GM18907 (cell line): ENCODE measurements around the gene GPC5.
"Not testable (repeated sequence)": the region's sequence is repeated elsewhere in the genome, so short reads cannot be mapped to it uniquely, and the experiment has no call there.

Experiments
- ATAC-seq: cut with Tn5 transposase; IDR thresholded peaks from one replicate; pipeline ENCODE4 v1.9.1; 2021; ENCODE audit warnings: mild to moderate bottlenecking, moderate library complexity; ENCODE audit not compliant: unreplicated experiment

GPC5 gene

DNA sequence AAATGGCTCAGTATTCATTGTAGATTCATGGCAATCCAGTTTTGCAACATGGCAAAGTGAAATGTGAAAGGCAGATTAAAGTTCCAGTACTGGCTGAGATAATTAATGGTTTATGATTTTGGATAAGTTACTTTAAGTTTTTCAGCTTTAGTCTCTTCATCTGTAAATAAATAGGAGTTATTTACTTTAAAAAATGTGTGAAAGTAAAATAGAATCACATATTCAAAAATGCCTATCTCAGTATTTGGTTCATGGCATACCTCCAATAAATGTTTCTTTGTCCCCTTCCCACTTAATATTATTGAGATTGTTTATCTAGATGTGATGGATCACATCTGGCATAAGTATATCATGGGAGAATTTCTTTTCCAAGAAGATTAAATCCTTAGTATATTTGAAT, 426.0 kb downstream of the GPC5 start:
- no peak for ATAC-seq

DNA sequence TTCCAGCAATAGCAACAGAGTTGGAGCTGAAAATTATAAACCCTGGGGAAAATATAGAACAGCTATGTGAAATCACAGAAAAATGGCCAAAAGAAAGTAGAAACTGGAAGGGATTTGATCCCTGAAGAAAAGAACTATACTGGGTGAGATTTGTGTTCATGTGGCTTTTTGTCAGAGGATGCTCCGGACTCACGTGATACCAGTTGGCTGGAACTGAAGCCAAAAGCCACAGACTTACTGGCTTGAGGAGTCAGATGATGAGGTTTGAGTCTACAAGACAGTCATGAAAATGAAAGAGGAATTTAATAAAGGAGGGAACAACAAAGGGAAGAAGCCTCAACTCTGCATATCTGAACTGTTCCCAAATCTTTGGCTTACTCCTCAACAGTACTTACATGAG, 427.1 kb downstream of the GPC5 start:
- no peak for ATAC-seq

DNA sequence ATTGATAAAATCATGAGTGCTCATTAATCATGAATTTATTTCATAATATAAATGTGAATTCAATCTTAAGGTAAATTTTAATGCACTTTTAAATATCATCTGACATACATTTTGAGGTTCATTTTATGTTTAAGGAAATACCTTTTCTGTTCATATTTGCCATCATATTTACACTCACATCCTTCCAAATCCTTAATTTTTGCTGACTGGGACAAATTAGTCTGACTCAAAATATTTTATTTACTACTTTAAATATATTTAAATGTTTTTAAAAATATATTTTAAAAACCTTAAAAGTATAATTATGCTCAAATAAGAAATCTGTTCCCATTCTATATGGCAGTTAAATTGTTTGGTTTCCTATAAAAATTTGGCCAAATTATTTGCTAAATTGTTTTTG, 438.1 kb downstream of the GPC5 start:
- ATAC-seq = no peak

DNA sequence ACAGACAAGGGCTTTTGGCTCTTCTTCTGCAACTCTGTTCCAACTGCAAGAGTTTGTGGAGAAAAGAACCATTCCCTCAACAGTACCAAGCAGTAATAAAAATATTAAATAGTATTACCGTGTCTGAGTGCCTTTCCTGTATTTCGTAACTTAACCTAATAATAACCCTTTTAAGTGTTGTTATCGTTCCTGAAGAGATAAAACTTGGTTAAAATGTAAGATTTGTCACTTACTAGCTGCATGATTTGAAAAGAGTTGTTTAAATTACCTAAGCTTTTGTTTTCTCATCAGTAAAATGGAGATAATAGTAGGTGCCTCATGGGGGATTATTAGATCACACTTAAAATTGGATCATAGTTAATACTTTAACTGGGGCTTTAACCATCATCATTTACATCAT, 447.2 kb downstream of the GPC5 start:
- ATAC-seq = no peak

DNA sequence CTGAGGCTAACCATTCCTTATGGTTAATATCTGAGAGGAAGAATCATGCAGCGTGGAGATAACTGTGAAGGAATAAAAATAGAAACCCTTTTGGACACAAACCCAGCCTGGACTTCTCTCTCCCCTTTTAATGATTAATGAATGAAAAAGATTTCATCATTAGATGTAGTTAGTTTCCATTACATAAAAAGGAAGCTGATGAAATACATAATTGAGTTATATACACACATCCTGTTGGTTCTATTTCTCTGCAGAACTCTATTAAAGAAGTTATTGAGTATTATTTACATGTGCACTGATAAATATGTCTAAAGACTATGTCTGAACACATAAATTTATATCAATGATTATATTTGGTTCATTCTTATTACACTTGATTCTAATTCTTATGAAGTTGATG, 465.3 kb downstream of the GPC5 start:
- no peak for ATAC-seq

DNA sequence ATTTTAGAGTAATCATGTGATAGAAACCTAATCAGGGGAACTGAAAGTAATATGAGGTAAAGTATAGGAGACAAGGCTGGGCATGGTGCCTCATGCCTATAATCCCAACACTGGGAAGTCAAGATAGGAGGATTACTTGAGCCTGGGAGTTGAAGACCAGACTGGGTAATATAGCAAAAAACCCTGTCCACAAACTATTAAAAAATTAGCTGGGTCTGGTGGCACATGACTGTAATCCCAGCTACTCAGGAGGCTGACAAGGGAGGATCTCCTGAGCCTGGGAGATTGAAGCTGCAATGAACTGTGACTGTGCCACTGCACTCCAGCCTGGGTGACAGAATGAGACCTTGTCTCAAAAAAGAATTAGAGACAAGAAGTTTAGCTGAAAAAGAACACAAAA, 469.9 kb downstream of the GPC5 start:
- ATAC-seq = no peak

DNA sequence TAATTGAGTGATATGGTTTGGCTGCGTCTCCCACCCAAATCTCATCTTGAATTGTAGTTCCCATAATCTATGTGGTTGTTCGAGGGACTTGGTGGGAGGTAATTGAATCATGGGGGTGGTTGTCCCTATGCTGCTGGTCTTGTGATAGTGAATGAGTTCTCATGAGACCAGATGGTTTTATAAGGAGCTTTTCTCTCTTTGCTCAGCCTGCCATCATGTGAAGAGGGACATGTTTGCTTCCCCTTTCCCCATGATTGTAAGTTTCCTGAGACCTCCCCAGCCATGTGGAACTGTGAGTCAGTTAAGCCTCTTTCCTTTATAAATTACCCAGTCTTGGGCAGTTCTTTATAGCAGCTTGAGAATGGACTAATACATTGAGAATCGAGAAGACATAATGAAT, 480.1 kb downstream of the GPC5 start:
- no peak for ATAC-seq

DNA sequence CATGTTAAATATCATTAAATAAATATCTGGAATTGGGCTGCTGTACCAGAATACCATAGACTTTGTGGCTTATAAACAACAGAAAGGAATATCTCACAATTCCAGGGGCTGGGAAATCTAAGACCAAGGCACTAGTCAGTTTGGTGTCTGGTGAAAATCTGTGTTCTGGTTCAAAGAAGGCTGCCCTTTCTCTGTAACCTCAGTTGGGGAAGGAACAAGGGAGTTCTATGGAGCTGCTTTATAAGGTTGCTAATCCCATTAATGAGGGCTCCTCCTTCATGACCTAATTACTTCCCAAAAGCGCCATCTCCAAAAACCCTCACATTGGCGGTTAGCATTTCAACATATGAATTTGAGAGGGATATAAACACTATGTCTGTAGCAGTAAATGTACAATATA, 480.9 kb downstream of the GPC5 start:
- no peak for ATAC-seq

DNA sequence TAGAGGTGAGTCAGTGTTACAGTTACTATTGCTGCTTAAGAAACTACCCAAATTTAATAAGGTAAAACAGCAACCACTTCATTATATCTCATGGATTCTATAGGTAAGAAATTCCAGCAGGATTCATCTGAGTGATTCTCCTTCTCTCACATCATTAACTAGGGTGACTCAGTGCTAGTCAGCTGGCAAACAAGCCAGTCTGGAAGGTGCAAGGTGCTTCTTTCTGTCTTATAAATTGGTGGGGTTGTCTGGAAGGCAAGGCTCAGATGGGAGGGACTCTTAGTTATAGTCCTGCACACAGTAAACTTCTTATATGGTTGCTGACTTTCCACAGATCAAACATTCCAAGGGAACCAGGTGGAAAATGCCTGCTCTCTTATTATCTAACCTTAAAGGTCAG, 484.5 kb downstream of the GPC5 start:
- ATAC-seq = no peak

DNA sequence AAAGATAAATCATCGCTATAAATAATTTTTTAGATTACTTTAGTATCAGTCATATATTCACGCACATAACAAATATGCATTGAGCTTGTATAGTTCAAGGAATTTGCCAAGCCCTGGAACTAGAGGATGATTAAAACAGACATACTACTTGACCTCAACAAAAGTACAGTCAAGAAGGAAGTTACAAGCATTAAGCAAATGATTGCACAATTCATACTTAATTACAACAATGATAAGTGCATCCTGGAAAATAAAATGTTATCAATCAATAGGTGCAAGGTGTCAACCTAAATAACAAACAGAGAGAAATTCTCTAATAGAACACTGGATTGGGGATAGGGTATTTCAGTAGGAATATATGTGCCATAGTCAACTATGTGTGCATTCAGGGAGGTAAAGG, 491.2 kb downstream of the GPC5 start:
- no peak for ATAC-seq

DNA sequence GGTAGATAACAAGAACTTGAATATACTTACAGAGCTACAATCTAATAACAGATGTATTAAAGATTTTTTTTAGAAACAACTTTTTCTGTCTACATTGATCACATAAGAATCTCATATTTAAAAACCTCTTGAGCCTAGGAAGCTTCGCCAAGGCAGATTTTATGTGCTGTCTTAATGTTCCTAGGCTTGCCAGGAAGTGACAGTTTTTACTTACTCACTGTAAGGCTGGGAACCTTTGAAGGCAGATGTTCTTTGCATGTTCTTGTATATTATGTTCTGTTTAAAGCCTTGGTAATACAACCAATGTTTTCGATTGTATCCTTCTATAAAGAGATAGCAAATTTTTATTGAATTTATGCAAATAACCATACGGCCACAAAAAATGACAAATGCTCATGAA, 492.7 kb downstream of the GPC5 start:
- ATAC-seq = no peak

DNA sequence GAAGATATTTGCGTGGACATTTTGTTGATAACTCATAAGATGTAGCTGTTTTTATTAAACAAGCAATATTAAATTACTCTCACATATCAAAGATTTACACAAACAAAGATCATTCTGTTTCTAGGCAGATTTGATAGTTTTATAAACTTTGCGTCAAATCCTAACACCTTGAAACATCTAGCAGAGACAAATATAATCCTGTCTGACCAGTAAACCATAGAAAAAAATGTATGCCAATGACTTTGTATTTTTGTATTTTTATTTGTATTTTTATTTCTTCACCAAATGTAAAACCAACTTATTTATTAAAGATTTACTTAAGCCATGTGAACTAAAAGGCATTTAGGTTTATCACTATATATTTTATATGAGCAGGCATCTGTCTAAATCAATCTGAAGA, 494.6 kb downstream of the GPC5 start:
- ATAC-seq = no peak

DNA sequence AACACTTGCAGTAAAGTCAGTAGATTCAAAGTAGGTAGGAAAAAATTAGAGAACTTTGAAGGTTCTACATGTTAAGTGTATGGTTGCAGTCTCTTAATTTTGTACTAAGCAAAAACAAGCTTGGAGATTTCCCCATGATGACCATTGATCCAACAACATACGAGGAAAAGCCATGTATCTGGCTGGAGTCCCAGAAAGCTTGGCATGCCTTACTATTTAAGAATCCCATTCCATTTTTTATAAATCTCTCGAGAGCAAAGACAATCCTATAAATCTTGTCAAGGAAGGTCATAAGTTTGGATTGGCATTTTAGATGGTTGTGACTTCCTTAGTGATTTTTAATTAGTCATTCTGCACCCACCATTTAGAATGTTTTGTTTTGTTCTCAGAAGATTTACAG, 495.9 kb downstream of the GPC5 start:
- no peak for ATAC-seq

DNA sequence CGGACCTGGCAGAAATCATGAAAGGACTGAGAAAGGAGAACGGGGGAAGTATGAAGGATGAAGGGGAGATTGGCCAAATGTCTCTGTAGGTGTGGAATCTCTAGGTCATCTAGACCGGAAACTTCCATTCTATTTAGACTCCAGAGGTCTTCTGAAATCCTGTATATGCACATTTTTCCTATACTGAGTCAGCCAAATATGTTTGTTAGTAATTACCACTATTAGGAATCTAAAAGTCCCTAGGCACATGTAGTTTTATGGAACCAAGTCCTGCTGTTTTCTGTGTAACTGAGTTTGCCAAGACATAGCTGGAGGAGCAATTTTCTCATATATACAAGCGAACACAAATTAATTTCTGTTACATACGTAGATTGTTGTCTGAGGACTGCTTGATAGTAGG, 498.1 kb downstream of the GPC5 start:
- no peak for ATAC-seq

DNA sequence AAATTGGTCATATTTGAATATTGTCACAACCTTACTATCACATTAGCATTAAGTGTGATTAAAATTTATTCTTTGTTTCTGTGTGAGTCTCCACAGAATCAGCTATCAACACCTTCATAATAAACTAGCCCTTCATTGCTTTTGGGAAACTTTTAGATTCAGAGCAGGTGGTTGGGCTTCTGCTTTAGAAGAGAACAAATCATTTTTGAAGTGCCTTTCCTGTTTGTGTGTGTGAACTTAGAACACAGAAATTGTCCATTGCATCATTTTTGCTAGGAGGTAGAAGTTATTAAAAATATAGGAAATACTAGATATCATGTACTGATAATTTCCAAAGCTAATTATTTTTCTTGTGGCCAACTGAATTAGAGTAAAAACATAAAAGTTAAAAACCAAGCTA, 500.6 kb downstream of the GPC5 start:
- ATAC-seq = not testable (repeated sequence)

DNA sequence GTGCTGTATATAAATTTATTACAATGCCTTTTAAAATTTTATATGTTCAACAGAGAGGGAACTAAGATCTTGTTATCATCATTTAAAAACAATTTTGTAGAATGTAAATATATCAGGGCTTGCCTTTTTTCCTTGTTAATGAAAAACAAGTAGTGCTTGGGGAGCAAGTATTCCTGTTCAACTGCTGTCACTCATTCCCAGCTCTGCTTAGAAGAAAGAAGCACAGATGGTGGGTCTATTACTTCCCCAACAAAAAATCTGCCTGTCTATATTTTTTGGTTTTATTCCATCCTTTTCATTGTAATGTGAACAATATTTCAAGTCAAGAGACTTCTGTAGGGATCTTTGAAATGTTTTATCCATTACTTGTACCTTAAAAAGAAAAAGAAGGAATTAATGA, 503.9 kb downstream of the GPC5 start:
- ATAC-seq = no peak

DNA sequence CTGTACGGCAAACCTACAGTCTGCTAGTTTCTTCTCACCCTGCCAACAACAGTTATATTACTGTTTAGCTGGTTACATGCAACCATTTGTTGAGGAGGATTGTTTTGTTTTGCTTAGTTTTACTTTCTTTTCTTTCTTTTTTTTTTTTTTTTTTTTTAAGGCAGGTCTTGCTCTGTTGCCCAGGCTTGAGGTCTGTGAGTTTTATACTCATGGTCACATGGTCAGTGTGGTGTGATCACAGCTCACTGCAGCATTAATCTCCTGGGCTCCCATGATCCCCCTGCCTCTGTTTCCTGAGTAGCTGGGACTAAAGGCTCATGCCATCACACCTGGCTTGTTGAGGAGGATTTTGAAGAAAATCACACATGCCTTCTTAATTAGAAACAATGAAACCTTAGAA, 505.6 kb downstream of the GPC5 start:
- peak; percentile 95 for ATAC-seq

DNA sequence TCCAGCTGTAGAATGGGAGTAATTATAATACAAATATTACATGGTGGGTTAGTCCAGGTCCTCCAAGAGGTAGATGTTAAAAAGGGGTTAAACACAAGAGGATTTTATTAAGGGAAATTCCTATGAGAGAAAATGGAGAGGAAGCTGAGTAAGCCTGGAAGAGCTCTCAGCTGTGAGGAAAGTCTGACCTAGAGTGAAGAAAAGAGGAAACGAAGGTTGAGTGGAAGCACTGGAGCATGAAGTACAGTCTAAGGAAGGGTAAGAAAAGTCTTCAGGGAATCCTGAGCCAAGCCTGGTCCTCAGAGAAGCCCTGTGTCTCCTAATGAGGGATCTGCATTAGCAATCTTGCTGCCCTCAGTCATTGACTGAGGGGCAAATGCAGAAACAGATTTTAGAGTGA, 506.2 kb downstream of the GPC5 start:
- peak; percentile 82 for ATAC-seq

DNA sequence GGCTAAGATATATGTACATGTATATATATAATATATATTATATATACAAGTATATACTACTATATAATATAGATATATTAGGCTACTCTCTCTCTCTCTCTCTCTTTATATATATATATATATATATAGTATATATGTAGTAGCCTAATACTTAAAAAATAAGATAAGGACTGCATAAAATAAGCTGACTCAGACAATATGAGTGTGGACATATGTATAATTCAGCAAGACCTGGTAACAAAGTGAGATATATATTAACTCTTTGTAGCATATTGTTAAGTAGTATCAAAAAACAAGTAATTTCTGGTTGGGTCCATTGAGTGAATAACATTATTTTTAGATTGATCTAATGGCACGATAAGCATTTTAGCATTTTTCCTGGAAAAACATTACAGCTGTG, 509.0 kb downstream of the GPC5 start:
- no peak for ATAC-seq

DNA sequence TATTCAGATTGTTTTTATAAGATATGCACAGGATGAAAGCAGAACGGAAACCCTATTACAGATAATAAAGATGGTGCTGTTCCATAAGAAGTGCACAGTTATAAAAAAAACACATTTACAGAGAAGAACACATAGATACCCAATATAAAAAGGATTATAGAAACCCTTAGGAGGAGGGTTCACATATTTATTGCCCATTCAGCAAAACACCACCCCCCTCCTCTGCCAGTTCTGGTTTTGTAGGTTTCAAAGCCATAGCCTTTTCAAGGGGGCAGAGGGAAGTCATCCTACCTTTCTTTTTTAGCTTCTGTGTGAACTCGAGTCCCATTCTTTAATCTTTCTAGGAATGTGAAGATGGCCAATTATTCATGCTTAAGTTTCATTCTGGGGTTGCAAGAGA, 511.2 kb downstream of the GPC5 start:
- no peak for ATAC-seq

DNA sequence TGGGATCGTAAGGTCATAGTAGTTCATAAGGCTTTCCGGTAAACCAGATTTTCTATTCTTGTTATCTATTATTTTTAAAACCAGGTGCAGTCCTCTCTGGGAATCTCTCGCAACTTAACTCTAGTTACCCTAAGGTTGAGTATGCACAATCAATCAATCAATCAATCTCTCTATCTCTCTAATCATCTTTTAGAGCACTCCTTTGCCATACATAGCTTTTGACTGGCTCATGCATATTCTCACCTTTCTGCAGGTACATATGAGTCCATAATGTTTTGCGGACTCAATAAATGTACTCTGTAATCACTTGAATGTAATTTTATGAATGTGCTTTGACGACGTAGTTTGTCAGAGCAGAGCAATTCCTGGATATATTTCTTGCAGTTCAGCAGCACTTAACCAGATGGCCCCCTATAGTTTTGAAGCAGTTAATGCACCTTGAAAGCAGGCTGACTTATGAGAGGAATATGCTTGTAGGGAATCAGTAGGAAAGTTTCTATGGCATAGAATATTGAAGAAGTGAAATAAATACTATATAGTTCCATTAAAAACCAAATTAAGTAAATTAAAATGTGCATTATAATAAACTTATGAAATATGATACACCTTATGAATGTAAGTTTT, 524.7 kb downstream of the GPC5 start:
- ATAC-seq = no peak

DNA sequence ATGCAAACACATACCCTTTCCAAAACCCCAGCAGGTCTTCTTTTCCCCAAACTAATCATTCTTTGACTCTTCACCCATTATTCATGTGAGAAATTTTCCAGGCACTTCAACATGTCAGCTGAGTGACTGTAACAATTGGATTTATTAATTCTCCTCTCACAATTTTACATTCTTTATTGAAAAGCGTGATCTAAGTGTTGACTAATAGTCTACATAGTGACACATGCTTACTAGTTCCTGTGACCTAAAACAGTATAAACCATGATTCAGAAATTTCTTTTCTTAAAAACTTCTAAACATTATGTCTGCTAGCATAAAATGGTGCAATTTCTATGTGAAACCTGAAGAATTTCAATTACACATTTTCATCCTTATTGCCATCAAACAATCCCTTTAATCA, 532.3 kb downstream of the GPC5 start:
- ATAC-seq = no peak

DNA sequence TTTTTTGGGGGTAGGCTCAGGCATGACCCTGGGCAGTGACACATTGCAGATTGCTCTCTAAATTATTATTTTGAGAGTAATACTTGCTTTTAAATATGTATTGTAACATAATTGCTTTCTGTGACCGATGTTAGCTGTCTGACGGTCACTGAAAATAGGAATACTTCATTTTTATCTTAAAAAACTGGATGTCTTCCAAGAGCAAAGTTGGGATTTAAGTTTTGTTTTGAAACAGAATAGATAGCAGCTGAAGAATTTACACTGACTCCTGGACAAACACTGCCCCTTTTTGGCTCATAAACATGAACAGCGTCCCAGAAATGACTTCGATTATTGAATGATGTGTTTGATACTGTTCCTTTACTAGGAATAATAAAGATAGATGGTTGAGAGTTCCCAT, 535.9 kb downstream of the GPC5 start:
- no peak for ATAC-seq
